Measurements from ENCODE around the gene COL26A1.

DNA sequence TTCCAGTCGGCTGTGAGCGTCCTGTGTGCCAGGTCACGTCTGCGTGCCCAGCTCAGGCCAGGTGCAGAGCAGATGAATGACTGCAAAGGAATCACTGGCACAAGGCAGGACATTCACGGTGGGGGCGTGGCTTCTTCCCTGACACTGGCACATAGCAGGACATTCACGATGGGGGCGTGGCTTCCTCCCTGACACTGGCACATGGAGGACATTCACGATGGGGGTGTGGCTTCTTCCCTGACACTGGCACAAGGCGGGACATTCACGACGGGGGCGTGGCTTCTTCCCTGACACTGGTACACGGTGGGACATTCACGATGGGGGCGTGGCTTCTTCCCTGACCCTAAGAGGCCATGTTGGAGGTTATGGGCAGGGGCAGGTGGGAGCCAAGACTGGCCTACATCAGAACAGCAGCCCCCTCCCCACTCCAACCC lies 202.1 kb downstream of the COL26A1 start:
- TF ChIP-seq POLR2AphosphoS5 (IDR thresholded peaks at IDR 0.05; ENCODE audit: low read depth, low read length) (no peak), SIN3A (IDR thresholded peaks at IDR 0.05; ENCODE audit: borderline replicate concordance, insufficient read depth, low read length) (no peak)
- TF ChIP-seq, protein P1, sequence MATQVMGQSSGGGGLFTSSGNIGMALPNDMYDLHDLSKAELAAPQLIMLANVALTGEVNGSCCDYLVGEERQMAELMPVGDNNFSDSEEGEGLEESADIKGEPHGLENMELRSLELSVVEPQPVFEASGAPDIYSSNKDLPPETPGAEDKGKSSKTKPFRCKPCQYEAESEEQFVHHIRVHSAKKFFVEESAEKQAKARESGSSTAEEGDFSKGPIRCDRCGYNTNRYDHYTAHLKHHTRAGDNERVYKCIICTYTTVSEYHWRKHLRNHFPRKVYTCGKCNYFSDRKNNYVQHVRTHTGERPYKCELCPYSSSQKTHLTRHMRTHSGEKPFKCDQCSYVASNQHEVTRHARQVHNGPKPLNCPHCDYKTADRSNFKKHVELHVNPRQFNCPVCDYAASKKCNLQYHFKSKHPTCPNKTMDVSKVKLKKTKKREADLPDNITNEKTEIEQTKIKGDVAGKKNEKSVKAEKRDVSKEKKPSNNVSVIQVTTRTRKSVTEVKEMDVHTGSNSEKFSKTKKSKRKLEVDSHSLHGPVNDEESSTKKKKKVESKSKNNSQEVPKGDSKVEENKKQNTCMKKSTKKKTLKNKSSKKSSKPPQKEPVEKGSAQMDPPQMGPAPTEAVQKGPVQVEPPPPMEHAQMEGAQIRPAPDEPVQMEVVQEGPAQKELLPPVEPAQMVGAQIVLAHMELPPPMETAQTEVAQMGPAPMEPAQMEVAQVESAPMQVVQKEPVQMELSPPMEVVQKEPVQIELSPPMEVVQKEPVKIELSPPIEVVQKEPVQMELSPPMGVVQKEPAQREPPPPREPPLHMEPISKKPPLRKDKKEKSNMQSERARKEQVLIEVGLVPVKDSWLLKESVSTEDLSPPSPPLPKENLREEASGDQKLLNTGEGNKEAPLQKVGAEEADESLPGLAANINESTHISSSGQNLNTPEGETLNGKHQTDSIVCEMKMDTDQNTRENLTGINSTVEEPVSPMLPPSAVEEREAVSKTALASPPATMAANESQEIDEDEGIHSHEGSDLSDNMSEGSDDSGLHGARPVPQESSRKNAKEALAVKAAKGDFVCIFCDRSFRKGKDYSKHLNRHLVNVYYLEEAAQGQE (IDR thresholded peaks at IDR 0.05; ENCODE audit: insufficient read depth in 1 of 2, low read depth in 2 of 2, low read length in 2 of 2): no peak

All from PFSK-1 (cell line).